WTC11 (cell line): ENCODE measurements around the gene NR1H2. TPM values are rescaled to one million over a fixed set of nuclear protein-coding genes. Genes with fewer than 3 reads are reported as not detected.

Experiments
- ATAC-seq: fragments of 200-7000 bp; cut with Tn5 transposase; 2 replicates; pipeline ENCODE4 v1.10.0; 2021; ENCODE audit warnings: mild to moderate bottlenecking, moderate library complexity
- CTCF ChIA-PET: fragments of 300-600 bp; sonication (Branson Sonifier 250); formaldehyde crosslinking; loops from one replicate; lab custom pipeline; 2021; ENCODE audit warnings: antibody characterized with exemption; lab: Charles Lee
- POLR2A ChIA-PET: fragments of 350-600 bp; sonication (Branson Sonifier 250); formaldehyde crosslinking; loops from one replicate; lab custom pipeline; 2021; ENCODE audit warnings: antibody characterized with exemption; lab: Charles Lee
- DNase-seq: peaks from one replicate; pipeline ENCODE4 v3.0.0; 2021; ENCODE audit warnings: low spot score
- H3K27ac Mint-ChIP-seq: 2 replicates; pipeline ENCODE4 v1.8.0; 2021; ENCODE audit warnings: mixed read lengths
- H3K27me3 Mint-ChIP-seq: 2 replicates; pipeline ENCODE4 v1.8.0; 2021; ENCODE audit warnings: low read depth, mild to moderate bottlenecking, moderate library complexity, mixed read lengths
- H3K36me3 Mint-ChIP-seq: 2 replicates; pipeline ENCODE4 v1.8.0; 2021; ENCODE audit warnings: mixed read lengths
- H3K4me1 Mint-ChIP-seq: 2 replicates; pipeline ENCODE4 v1.8.0; 2022; ENCODE audit warnings: mixed read lengths
- H3K4me3 Mint-ChIP-seq: 2 replicates; pipeline ENCODE4 v1.8.0; 2021; ENCODE audit warnings: mild to moderate bottlenecking, moderate library complexity, mixed read lengths
- H3K9me3 Mint-ChIP-seq: 2 replicates; pipeline ENCODE4 v1.8.0; 2021; ENCODE audit warnings: mixed read lengths
- ETV6 ChIP-seq: sonication (generic); formaldehyde crosslinking; IDR thresholded peaks from 2 replicates; pipeline ENCODE4 v1.8.1; 2022; ENCODE audit warnings: mild to moderate bottlenecking, missing genetic modification reagents
- FOXP1 ChIP-seq: sonication (generic); formaldehyde crosslinking; IDR thresholded peaks from 2 replicates; pipeline ENCODE4 v1.8.0; 2022; ENCODE audit warnings: missing genetic modification reagents, mild to moderate bottlenecking, moderate library complexity, borderline replicate concordance
- RELA ChIP-seq: sonication (generic); formaldehyde crosslinking; IDR thresholded peaks from 2 replicates; pipeline ENCODE4 v1.8.1; 2022; ENCODE audit warnings: missing genetic modification reagents, mild to moderate bottlenecking, borderline replicate concordance
- SP1 ChIP-seq: sonication (generic); formaldehyde crosslinking; conservative IDR thresholded peaks from 2 replicates; pipeline ENCODE4 v1.8.1; 2022; ENCODE audit warnings: missing genetic modification reagents
- ZBTB21 ChIP-seq: sonication (generic); formaldehyde crosslinking; IDR thresholded peaks from 2 replicates; pipeline ENCODE4 v1.8.1; 2023; ENCODE audit warnings: mild to moderate bottlenecking, missing genetic modification reagents, borderline replicate concordance
- ZNF317 ChIP-seq: sonication (generic); formaldehyde crosslinking; IDR thresholded peaks from 2 replicates; pipeline ENCODE4 v1.8.1; 2023; ENCODE audit warnings: low read depth, mild to moderate bottlenecking, moderate library complexity, missing genetic modification reagents, borderline replicate concordance
- total RNA-seq: library from RNA; stranded (reverse); gene quantifications from 3 replicates; pipeline ENCODE4 v1.2.3, GENCODE V29; 2021
- TF ChIP-seq, protein P1 (sequence below): sonication (generic); formaldehyde crosslinking; IDR thresholded peaks from 2 replicates; pipeline ENCODE4 v1.8.1; 2023; ENCODE audit warnings: mild to moderate bottlenecking, missing genetic modification reagents, moderate library complexity
- TF ChIP-seq, protein P2 (sequence below): sonication (generic); formaldehyde crosslinking; IDR thresholded peaks from 2 replicates; pipeline ENCODE4 v1.8.0; 2023; ENCODE audit warnings: missing genetic modification reagents
- TF ChIP-seq, protein P3 (sequence below): fragments of 250-450 bp; sonication (Bioruptor Pico); IDR thresholded peaks from 2 replicates; pipeline ENCODE4 v1.8.0; 2021; ENCODE audit warnings: mild to moderate bottlenecking
- TF ChIP-seq, protein P4 (sequence below): fragments of 250-450 bp; sonication (Bioruptor Pico); IDR thresholded peaks from 2 replicates; pipeline ENCODE4 v1.9.0; 2021; ENCODE audit warnings: mild to moderate bottlenecking, borderline replicate concordance
- TF ChIP-seq, protein P5 (sequence below): sonication (generic); formaldehyde crosslinking; IDR thresholded peaks from 2 replicates; pipeline ENCODE4 v1.8.1; 2022; ENCODE audit warnings: low read depth, mild to moderate bottlenecking, moderate library complexity, missing genetic modification reagents, borderline replicate concordance
- TF ChIP-seq, protein P6 (sequence below): sonication (generic); formaldehyde crosslinking; IDR thresholded peaks from 2 replicates; pipeline ENCODE4 v1.8.1; 2022; ENCODE audit warnings: mild to moderate bottlenecking, missing genetic modification reagents, moderate library complexity, borderline replicate concordance
- TF ChIP-seq, protein P7 (sequence below): sonication (generic); formaldehyde crosslinking; IDR thresholded peaks from 2 replicates; pipeline ENCODE4 v1.8.0; 2023; ENCODE audit warnings: mild to moderate bottlenecking, missing genetic modification reagents

The NR1H2 gene
- total RNA-seq, 1 experiment from 2014 or later: 45.8 TPM

DNA sequence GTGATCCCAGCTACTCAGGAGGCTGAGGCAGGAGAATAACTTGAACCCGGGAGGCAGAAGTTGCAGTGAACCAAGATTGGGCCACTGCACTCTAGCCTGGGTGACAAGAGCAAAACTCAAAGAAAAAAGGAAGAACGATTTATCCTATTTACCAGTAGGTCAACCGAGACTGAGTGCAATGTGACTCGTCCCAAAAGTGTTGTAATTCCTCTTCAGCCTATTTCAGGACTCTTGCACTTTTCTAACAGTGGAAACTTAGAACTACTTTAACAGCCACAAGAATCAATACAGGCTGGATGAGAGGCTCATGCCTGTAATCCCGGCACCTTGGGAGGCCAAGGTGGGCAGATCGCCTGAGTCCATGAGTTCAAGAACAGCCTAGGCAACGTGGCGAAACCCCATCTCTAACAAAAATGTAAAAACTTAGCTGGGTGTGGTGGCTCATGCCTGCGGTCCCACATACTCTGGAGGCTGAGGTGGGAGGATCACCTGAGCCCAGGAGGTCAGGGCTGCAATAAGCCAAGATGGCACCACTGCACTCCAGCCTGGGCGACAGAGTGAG lies 4.3 kb upstream of the NR1H2 start (continued):
- TF ChIP-seq, protein P1, sequence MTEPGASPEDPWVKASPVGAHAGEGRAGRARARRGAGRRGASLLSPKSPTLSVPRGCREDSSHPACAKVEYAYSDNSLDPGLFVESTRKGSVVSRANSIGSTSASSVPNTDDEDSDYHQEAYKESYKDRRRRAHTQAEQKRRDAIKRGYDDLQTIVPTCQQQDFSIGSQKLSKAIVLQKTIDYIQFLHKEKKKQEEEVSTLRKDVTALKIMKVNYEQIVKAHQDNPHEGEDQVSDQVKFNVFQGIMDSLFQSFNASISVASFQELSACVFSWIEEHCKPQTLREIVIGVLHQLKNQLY: no peak
- TF ChIP-seq, protein P2, sequence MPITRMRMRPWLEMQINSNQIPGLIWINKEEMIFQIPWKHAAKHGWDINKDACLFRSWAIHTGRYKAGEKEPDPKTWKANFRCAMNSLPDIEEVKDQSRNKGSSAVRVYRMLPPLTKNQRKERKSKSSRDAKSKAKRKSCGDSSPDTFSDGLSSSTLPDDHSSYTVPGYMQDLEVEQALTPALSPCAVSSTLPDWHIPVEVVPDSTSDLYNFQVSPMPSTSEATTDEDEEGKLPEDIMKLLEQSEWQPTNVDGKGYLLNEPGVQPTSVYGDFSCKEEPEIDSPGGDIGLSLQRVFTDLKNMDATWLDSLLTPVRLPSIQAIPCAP: no peak

DNA sequence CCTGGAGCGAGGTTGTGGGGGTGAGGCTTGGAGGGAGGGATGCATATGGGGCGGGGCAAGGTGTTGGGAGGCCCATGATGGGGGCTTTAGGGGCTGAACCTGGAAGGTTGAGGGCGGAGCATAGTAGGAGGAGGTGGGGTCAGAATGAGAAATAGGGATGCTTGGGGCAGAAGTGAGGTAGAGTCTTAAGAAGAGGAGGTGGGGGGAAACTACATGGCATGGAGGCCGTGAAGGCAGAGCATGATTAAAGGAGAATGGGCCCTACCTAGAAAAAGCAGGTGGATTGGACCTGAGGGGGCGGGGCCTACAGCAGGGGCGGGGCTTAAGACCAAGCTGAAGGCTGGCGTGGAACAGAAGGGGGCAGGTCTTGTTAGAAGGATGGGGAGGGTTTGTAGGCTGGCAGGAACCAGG lies 799 bp downstream of the NR1H2 start:
- Mint-ChIP-seq H3K27ac (peak overlapping the region; percentile 76), H3K4me3 (peak overlapping the region; percentile 55), H3K36me3 (peaks cover 27% of the 10 kb centered on the region), H3K4me1 (peaks cover 3% of the 10 kb centered on the region; the same call in 1 of the 2 replicates), H3K9me3 (no peaks in the 10 kb centered on the region), H3K27me3 (no peaks in the 10 kb centered on the region; the same call in none of the 2 replicates)
- DNase-seq (peak; percentile 90), ATAC-seq (peak; percentile 83)
- ChIA-PET CTCF (interaction anchor here (0.5 to 3.5 kb wide), 8 partner anchors 8 to 141 kb away, joined by 3 to 20 read pairs (median 3); no protein-coding TSS in a partner anchor), POLR2A (interaction anchor here (0.7 to 1.0 kb wide), 2 partner anchors 9 to 48 kb away, joined by 3 to 4 read pairs; partner anchors contain the start of gene KCNC3)
- TF ChIP-seq, protein P3, sequence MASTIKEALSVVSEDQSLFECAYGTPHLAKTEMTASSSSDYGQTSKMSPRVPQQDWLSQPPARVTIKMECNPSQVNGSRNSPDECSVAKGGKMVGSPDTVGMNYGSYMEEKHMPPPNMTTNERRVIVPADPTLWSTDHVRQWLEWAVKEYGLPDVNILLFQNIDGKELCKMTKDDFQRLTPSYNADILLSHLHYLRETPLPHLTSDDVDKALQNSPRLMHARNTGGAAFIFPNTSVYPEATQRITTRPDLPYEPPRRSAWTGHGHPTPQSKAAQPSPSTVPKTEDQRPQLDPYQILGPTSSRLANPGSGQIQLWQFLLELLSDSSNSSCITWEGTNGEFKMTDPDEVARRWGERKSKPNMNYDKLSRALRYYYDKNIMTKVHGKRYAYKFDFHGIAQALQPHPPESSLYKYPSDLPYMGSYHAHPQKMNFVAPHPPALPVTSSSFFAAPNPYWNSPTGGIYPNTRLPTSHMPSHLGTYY (CRISPR knock-in tag): no peak
- TF ChIP-seq, protein P4, sequence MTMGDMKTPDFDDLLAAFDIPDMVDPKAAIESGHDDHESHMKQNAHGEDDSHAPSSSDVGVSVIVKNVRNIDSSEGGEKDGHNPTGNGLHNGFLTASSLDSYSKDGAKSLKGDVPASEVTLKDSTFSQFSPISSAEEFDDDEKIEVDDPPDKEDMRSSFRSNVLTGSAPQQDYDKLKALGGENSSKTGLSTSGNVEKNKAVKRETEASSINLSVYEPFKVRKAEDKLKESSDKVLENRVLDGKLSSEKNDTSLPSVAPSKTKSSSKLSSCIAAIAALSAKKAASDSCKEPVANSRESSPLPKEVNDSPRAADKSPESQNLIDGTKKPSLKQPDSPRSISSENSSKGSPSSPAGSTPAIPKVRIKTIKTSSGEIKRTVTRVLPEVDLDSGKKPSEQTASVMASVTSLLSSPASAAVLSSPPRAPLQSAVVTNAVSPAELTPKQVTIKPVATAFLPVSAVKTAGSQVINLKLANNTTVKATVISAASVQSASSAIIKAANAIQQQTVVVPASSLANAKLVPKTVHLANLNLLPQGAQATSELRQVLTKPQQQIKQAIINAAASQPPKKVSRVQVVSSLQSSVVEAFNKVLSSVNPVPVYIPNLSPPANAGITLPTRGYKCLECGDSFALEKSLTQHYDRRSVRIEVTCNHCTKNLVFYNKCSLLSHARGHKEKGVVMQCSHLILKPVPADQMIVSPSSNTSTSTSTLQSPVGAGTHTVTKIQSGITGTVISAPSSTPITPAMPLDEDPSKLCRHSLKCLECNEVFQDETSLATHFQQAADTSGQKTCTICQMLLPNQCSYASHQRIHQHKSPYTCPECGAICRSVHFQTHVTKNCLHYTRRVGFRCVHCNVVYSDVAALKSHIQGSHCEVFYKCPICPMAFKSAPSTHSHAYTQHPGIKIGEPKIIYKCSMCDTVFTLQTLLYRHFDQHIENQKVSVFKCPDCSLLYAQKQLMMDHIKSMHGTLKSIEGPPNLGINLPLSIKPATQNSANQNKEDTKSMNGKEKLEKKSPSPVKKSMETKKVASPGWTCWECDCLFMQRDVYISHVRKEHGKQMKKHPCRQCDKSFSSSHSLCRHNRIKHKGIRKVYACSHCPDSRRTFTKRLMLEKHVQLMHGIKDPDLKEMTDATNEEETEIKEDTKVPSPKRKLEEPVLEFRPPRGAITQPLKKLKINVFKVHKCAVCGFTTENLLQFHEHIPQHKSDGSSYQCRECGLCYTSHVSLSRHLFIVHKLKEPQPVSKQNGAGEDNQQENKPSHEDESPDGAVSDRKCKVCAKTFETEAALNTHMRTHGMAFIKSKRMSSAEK (CRISPR knock-in tag): no peak
- no peak for TF ChIP-seq SP1 (CRISPR knock-in tag)
- TF ChIP-seq ZNF317 (CRISPR knock-in tag): no peak
- TF ChIP-seq, protein P5, sequence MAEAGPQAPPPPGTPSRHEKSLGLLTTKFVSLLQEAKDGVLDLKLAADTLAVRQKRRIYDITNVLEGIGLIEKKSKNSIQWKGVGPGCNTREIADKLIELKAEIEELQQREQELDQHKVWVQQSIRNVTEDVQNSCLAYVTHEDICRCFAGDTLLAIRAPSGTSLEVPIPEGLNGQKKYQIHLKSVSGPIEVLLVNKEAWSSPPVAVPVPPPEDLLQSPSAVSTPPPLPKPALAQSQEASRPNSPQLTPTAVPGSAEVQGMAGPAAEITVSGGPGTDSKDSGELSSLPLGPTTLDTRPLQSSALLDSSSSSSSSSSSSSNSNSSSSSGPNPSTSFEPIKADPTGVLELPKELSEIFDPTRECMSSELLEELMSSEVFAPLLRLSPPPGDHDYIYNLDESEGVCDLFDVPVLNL (CRISPR knock-in tag): no peak
- TF ChIP-seq, protein P6, sequence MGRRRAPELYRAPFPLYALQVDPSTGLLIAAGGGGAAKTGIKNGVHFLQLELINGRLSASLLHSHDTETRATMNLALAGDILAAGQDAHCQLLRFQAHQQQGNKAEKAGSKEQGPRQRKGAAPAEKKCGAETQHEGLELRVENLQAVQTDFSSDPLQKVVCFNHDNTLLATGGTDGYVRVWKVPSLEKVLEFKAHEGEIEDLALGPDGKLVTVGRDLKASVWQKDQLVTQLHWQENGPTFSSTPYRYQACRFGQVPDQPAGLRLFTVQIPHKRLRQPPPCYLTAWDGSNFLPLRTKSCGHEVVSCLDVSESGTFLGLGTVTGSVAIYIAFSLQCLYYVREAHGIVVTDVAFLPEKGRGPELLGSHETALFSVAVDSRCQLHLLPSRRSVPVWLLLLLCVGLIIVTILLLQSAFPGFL (CRISPR knock-in tag): no peak
- TF ChIP-seq, protein P1: no peak
- TF ChIP-seq, protein P7, sequence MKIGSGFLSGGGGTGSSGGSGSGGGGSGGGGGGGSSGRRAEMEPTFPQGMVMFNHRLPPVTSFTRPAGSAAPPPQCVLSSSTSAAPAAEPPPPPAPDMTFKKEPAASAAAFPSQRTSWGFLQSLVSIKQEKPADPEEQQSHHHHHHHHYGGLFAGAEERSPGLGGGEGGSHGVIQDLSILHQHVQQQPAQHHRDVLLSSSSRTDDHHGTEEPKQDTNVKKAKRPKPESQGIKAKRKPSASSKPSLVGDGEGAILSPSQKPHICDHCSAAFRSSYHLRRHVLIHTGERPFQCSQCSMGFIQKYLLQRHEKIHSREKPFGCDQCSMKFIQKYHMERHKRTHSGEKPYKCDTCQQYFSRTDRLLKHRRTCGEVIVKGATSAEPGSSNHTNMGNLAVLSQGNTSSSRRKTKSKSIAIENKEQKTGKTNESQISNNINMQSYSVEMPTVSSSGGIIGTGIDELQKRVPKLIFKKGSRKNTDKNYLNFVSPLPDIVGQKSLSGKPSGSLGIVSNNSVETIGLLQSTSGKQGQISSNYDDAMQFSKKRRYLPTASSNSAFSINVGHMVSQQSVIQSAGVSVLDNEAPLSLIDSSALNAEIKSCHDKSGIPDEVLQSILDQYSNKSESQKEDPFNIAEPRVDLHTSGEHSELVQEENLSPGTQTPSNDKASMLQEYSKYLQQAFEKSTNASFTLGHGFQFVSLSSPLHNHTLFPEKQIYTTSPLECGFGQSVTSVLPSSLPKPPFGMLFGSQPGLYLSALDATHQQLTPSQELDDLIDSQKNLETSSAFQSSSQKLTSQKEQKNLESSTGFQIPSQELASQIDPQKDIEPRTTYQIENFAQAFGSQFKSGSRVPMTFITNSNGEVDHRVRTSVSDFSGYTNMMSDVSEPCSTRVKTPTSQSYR (CRISPR knock-in tag): no peak
- no peak for TF ChIP-seq ETV6 (CRISPR knock-in tag)
- TF ChIP-seq RELA (CRISPR knock-in tag): no peak
- no peak for TF ChIP-seq ZBTB21
- TF ChIP-seq FOXP1 (CRISPR knock-in tag): no peak
